ENCODE measurements around the gene ZNF587. TPM values are rescaled to one million over a fixed set of nuclear protein-coding genes. Genes with fewer than 3 reads are reported as not detected.
"Not testable (repeated sequence)": the region's sequence is repeated elsewhere in the genome, so short reads cannot be mapped to it uniquely, and the experiment has no call there.

ZNF587 gene
- total RNA-seq, 1 experiment from 2014 or later, result 57.3 TPM

DNA sequence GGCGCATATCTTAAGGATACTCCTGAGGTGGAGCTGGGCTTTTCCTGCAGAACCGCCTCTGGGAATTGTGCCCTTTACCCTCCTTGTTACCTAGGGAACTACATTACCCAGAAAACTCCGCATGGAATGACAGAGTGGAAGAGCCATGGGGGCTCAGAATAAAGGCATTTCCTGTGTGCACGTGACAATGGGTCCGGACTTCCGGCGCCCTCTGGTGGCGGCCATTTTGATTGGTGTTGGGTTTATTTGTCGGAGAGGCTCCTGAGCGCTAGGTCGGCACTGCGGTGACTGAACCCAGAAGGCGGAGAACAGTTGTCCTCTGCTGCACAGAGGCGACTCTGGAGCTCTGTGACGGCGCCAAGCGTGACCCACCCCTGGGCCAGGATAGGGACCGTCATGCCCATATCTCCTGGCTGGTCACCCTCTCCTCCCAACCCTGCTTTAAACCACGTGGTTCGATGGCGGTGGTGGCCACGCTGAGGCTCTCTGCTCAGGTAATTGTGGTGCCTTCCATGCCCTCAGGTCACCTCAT lies 19.5 kb upstream of the ZNF587 start, which contains the start of gene ZNF587B:
Gene ZNF587B (plus strand): TSS at position 229 of the 532 bp plus-strand sequence. CDS start 230 bp downstream, at position 459.
- no peaks in the 10 kb centered on the region for H3K36me3 ChIP-seq (ENCODE audit: control insufficient read depth, insufficient read depth, low read length)
- H3K27me3 ChIP-seq (ENCODE audit: control insufficient read depth, insufficient read depth, low read length), result no peaks in the 10 kb centered on the region
- ATAC-seq (peak; percentile 71), DNase-seq (ENCODE audit: low read depth, low spot score) (no peak)
- POLR2A ChIA-PET, result no interaction called here
- no peaks in the 10 kb centered on the region for H3K4me1 ChIP-seq (ENCODE audit: control insufficient read depth, insufficient read depth, low read length)
- H3K27ac ChIP-seq (ENCODE audit: low read length), result no peak within 1 kb of the TSS
- H3K4me3 ChIP-seq (ENCODE audit: low read depth in 2 of 2, low read length in 2 of 2), result no peak within 1 kb of the TSS
- no peak for TF ChIP-seq REST (IDR thresholded peaks at IDR 0.05; ENCODE audit: insufficient read depth in 1 of 2, low read depth in 2 of 2, low read length in 1 of 2)
- peak; percentile 81 for TF ChIP-seq CTCF (IDR thresholded peaks at IDR 0.05)
- intact Hi-C loops (cut with micrococcal nuclease; ENCODE audit: unreplicated experiment), result no loop called here
- CTCF ChIA-PET, result no interaction called here
- in situ Hi-C loops (cut with HindIII; ENCODE audit: low pct_unique_long_range_greater_than_20kb, low sequenced_read_pairs), result no loop called here
- BruUV-seq (replicated peaks), result no TSS peak
- H3K9me3 ChIP-seq (ENCODE audit: control insufficient read depth, insufficient read depth, low read depth, low read length), result no peaks in the 10 kb centered on the region

- H3K4me3 ChIP-seq (ENCODE audit: low read depth in 2 of 2, low read length in 2 of 2); ATAC-seq; H3K27ac ChIP-seq (ENCODE audit: low read length); intact Hi-C loops (cut with micrococcal nuclease; ENCODE audit: unreplicated experiment); H3K4me1 ChIP-seq (ENCODE audit: control insufficient read depth, insufficient read depth, low read length); DNase-seq (ENCODE audit: low read depth, low spot score); H3K27me3 ChIP-seq (ENCODE audit: control insufficient read depth, insufficient read depth, low read length); POLR2A ChIA-PET; in situ Hi-C loops (cut with HindIII; ENCODE audit: low pct_unique_long_range_greater_than_20kb, low sequenced_read_pairs); H3K36me3 ChIP-seq (ENCODE audit: control insufficient read depth, insufficient read depth, low read length); BruUV-seq (replicated peaks); H3K9me3 ChIP-seq (ENCODE audit: control insufficient read depth, insufficient read depth, low read depth, low read length); CTCF ChIA-PET: not testable (repeated sequence)
These were observed 12.7 kb upstream of the ZNF587 start for GRCh38 chr19:57836991-57837390.

DNA sequence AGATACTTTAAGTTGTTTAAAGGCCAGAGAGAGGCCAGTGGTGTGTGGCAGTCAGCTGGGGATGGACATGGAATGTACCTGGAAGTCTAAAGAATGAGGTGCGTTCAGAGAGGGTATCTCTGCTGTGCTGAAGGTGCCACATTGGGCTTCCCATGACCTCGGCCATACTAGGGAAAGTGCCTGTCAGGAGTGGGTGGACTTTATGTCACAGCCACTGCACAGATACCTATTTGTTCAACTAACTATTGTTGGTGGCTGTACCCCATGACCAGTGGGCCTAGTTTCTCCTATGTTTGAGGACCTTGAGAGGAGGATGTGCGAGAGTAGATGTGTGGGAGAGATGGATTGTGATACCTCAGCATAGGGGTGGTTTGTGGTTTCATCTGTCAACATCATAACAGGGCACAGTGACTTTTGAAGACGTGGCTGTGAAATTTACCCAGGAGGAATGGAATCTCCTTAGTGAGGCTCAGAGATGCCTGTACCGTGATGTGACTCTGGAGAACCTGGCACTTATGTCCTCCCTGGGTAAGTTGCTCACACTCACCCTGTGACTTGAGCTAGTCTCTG lies 11.0 kb upstream of the ZNF587 start:
- H3K4me1 ChIP-seq (ENCODE audit: control insufficient read depth, insufficient read depth, low read length); H3K27me3 ChIP-seq (ENCODE audit: control insufficient read depth, insufficient read depth, low read length); CTCF ChIA-PET; DNase-seq (ENCODE audit: low read depth, low spot score); H3K27ac ChIP-seq (ENCODE audit: low read length); BruUV-seq (replicated peaks); H3K36me3 ChIP-seq (ENCODE audit: control insufficient read depth, insufficient read depth, low read length); H3K9me3 ChIP-seq (ENCODE audit: control insufficient read depth, insufficient read depth, low read depth, low read length); ATAC-seq; intact Hi-C loops (cut with micrococcal nuclease; ENCODE audit: unreplicated experiment); H3K4me3 ChIP-seq (ENCODE audit: low read depth in 2 of 2, low read length in 2 of 2); POLR2A ChIA-PET; in situ Hi-C loops (cut with HindIII; ENCODE audit: low pct_unique_long_range_greater_than_20kb, low sequenced_read_pairs): not testable (repeated sequence)
